HepG2 (cell line): ENCODE results near the gene ATAD3C. TPM values are rescaled to one million over a fixed set of nuclear protein-coding genes. Genes with fewer than 3 reads are reported as not detected.

ENCODE experiments used
- ATF7 ChIP-seq, 2 experiments: fragments of 450-650 bp in 1 of 2; sonication (generic) in 1 of 2; formaldehyde crosslinking in 1 of 2; IDR thresholded peaks; 2 replicates each; pipeline versions ENCODE4 v1.4.0 to v1.6.1; 2016 to 2020; ENCODE audit warnings: antibody characterized with exemption in 1 of 2, mild to moderate bottlenecking in 1 of 2, missing genetic modification reagents in 1 of 2
- CTCF ChIP-seq: sonication (generic); formaldehyde crosslinking; IDR thresholded peaks from 2 replicates; pipeline ENCODE4 v1.5.0; 2020; ENCODE audit warnings: mild to moderate bottlenecking, missing genetic modification reagents, moderate library complexity
- EEA1 ChIP-seq: sonication (generic); formaldehyde crosslinking; IDR thresholded peaks from 2 replicates; pipeline ENCODE4 v1.5.1; 2020; ENCODE audit warnings: mild to moderate bottlenecking, missing genetic modification reagents, borderline replicate concordance
- HDAC6 ChIP-seq: fragments of 200-600 bp; sonication (generic); IDR thresholded peaks from 2 replicates; pipeline ENCODE4 v1.7.0; 2017; ENCODE audit warnings: mild to moderate bottlenecking, antibody characterized with exemption, low read length, low read depth
- HNRNPL ChIP-seq: fragments of 200-400 bp; formaldehyde crosslinking; IDR thresholded peaks from 2 replicates; pipeline ENCODE4 v1.6.1; 2017; ENCODE audit warnings: mild to moderate bottlenecking, low read depth, low read length
- IRX3 ChIP-seq: sonication (generic); formaldehyde crosslinking; IDR thresholded peaks from 2 replicates; pipeline ENCODE4 v1.8.1; 2023; ENCODE audit warnings: mild to moderate bottlenecking, low read depth, missing genetic modification reagents, borderline replicate concordance
- KAT7 ChIP-seq: IDR thresholded peaks from 2 replicates; pipeline ENCODE4 v1.6.1; 2018; ENCODE audit warnings: borderline replicate concordance, missing compliant biosample characterization
- KDM5B ChIP-seq: sonication (generic); formaldehyde crosslinking; IDR thresholded peaks from 2 replicates; pipeline ENCODE4 v1.4.0; 2020; ENCODE audit warnings: missing genetic modification reagents, mild to moderate bottlenecking, borderline replicate concordance
- LBX2 ChIP-seq: sonication (generic); formaldehyde crosslinking; IDR thresholded peaks from 2 replicates; pipeline ENCODE4 v1.5.0; 2020; ENCODE audit warnings: missing genetic modification reagents, mild to moderate bottlenecking, borderline replicate concordance
- NFRKB ChIP-seq: fragments of 450-650 bp; IDR thresholded peaks from 2 replicates; pipeline ENCODE4 v1.6.1; 2017
- NR1H2 ChIP-seq: sonication (generic); formaldehyde crosslinking; IDR thresholded peaks from 2 replicates; pipeline ENCODE4 v1.8.1; 2022; ENCODE audit warnings: low read depth, missing genetic modification reagents, borderline replicate concordance
- RBFOX2 ChIP-seq: fragments of 200-400 bp; formaldehyde crosslinking; IDR thresholded peaks from 2 replicates; pipeline ENCODE4 v1.6.1; 2017; ENCODE audit warnings: low read depth, mild to moderate bottlenecking, low read length
- SETDB1 ChIP-seq: sonication (generic); formaldehyde crosslinking; IDR thresholded peaks from 2 replicates; pipeline ENCODE4 v1.5.1; 2020; ENCODE audit warnings: missing genetic modification reagents, mild to moderate bottlenecking, borderline replicate concordance
- SMARCE1 ChIP-seq: fragments of 450-650 bp; IDR thresholded peaks from 2 replicates; pipeline ENCODE4 v1.6.1; 2017; ENCODE audit warnings: borderline replicate concordance
- TCF12 ChIP-seq, 2 experiments: fragments of 450-650 bp in 1 of 2; sonication (generic) in 1 of 2; formaldehyde crosslinking in 1 of 2; IDR thresholded peaks; 2 replicates each; pipeline versions ENCODE4 v1.6.1 to v1.8.0; 2017 to 2022; ENCODE audit warnings: antibody characterized with exemption in 1 of 2, mild to moderate bottlenecking in 1 of 2, missing genetic modification reagents in 1 of 2, moderate library complexity in 1 of 2
- ZBTB38 ChIP-seq: sonication (generic); formaldehyde crosslinking; IDR thresholded peaks from 2 replicates; pipeline ENCODE4 v1.5.1; 2020; ENCODE audit warnings: mild to moderate bottlenecking, missing genetic modification reagents
- ZGPAT ChIP-seq: IDR thresholded peaks from 2 replicates; pipeline ENCODE4 v1.6.1; 2016; ENCODE audit warnings: mild to moderate bottlenecking
- ZNF335 ChIP-seq: sonication (generic); formaldehyde crosslinking; IDR thresholded peaks from 2 replicates; pipeline ENCODE4 v1.4.0; 2020; ENCODE audit warnings: missing genetic modification reagents
- ZNF543 ChIP-seq: sonication (generic); formaldehyde crosslinking; IDR thresholded peaks from 2 replicates; pipeline ENCODE4 v1.4.0; 2020; ENCODE audit warnings: mild to moderate bottlenecking, missing genetic modification reagents
- ZNF547 ChIP-seq: sonication (generic); formaldehyde crosslinking; IDR thresholded peaks from 2 replicates; pipeline ENCODE4 v1.5.1; 2020; ENCODE audit warnings: mild to moderate bottlenecking, missing genetic modification reagents
- ZNF564 ChIP-seq: sonication (generic); formaldehyde crosslinking; IDR thresholded peaks from 2 replicates; pipeline ENCODE4 v1.8.1; 2023; ENCODE audit warnings: mild to moderate bottlenecking, missing genetic modification reagents
- ZNF777 ChIP-seq: sonication (generic); formaldehyde crosslinking; IDR thresholded peaks from 2 replicates; pipeline ENCODE4 v1.4.0; 2020; ENCODE audit warnings: missing genetic modification reagents
- ZNF800 ChIP-seq: sonication (generic); formaldehyde crosslinking; IDR thresholded peaks from 2 replicates; pipeline ENCODE4 v1.4.0; 2020; ENCODE audit warnings: missing genetic modification reagents
- ZSCAN29 ChIP-seq: sonication (generic); formaldehyde crosslinking; conservative IDR thresholded peaks from 2 replicates; pipeline ENCODE4 v1.4.0; 2020; ENCODE audit warnings: mild to moderate bottlenecking, missing genetic modification reagents
- polyA plus RNA-seq, 8 experiments: library from polyadenylated mRNA; depleted of rRNA in 3 of 8; stranded (reverse) in 7 of 8; unstranded in 1 of 8; fragments of >200 nt; fragmentation: Illumina TruSeq in 4 of 8; extraction: Trizol in 4 of 8; gene quantifications; 2 replicates each; pipeline versions ENCODE4 v1.2.1 to v1.2.3, GENCODE V29; 2011 to 2016; ENCODE audit warnings: low read depth in 4 of 8, missing spikeins in 1 of 8, mixed read lengths in 1 of 8; ENCODE audit not compliant: insufficient read depth in 1 of 8
- total RNA-seq, 5 experiments: library from RNA; depleted of rRNA; stranded (reverse); fragments of >200 nt; fragmentation: Illumina TruSeq; extraction: Trizol; gene quantifications; 2 replicates each; pipeline ENCODE4 v1.2.3, GENCODE V29; 2016; ENCODE audit warnings: low read depth in 1 of 5

ATAD3C gene
- total and polyA plus RNA-seq, 2 of the 13 experiments (the other 11 are each of a cell fraction or from before 2014, with no cell fraction given): 2.4 to 3.2 TPM

GRCh38 chr1:1435106-1435903 lies 14.2 kb upstream of the ATAD3C start, which contains the start of gene VWA1 (continued):
- TF ChIP-seq KAT7 (peak; percentile 75; the same call in 1 of the 2 replicates), ATF7 (IDR thresholded peaks at IDR 0.05) (no peak), ATF7 (CRISPR knock-in tag; IDR thresholded peaks at IDR 0.05) (no peak), ZNF543 (CRISPR knock-in tag) (0 out of 2 replicates have a peak, but pooled peaks have one; percentile 43), CTCF (CRISPR knock-in tag) (peak; percentile 14; the same call in 1 of the 2 replicates), ZNF777 (peak; percentile 87), ZSCAN29 (CRISPR knock-in tag) (0 out of 2 replicates have a peak, but pooled peaks have one; percentile 38), RBFOX2 (peak; percentile 96), ZNF564 (CRISPR knock-in tag) (peak; percentile 78; the same call in 1 of the 2 replicates), ZNF335 (CRISPR knock-in tag) (no peak), TCF12 (IDR thresholded peaks at IDR 0.05) (no peak), TCF12 (CRISPR knock-in tag; IDR thresholded peaks at IDR 0.05) (no peak), EEA1 (CRISPR knock-in tag) (no peak; the same call in 1 of the 2 replicates), NR1H2 (CRISPR knock-in tag) (no peak), ZBTB38 (CRISPR knock-in tag) (peak; percentile 85), HDAC6 (no peak), SETDB1 (CRISPR knock-in tag) (no peak), LBX2 (peak; percentile 49; the same call in 1 of the 2 replicates), NFRKB (no peak), KDM5B (CRISPR knock-in tag) (0 out of 2 replicates have a peak, but pooled peaks have one; percentile 15), ZNF800 (CRISPR knock-in tag) (peak; percentile 66; the same call in 1 of the 2 replicates), IRX3 (CRISPR knock-in tag) (0 out of 2 replicates have a peak, but pooled peaks have one; percentile 43), HNRNPL (peak; percentile 70), ZNF547 (CRISPR knock-in tag) (peak; percentile 82; the same call in 1 of the 2 replicates), ZGPAT (no peak; the same call in 1 of the 2 replicates), SMARCE1 (no peak)
